IMR-90 (cell line): ENCODE results near the gene TEAD2. TPM values are rescaled to one million over a fixed set of nuclear protein-coding genes. Genes with fewer than 3 reads are reported as not detected.

Source experiments
- ATAC-seq: fragments of 200-7000 bp; cut with Tn5 transposase; 2 replicates; pipeline ENCODE4 v1.9.1; 2020; ENCODE audit warnings: low read depth, mild to moderate bottlenecking, moderate library complexity
- BruUV-seq: library from RNA; stranded (reverse); fragments of 400-500 nt; replicated peaks from 2 replicates; lab custom pipeline; 2021; lab: Mats Ljungman, UMichigan
- CTCF ChIA-PET: fragments of 300-600 bp; formaldehyde crosslinking; extraction: SDS; loops from one replicate; lab custom pipeline; 2021; ENCODE audit warnings: antibody characterized with exemption; lab: Yijun Ruan, JAX
- POLR2A ChIA-PET: fragments of 300-600 bp; sonication (Branson Sonifier 250); formaldehyde crosslinking; loops from one replicate; lab custom pipeline; 2022; ENCODE audit warnings: antibody characterized with exemption; ENCODE audit not compliant: unreplicated experiment; lab: Charles Lee
- DNase-seq: peaks from one replicate; pipeline ENCODE4 v3.0.0; 2013
- H2AFZ ChIP-seq: replicated peaks from 2 replicates; pipeline ENCODE3; 2013; ENCODE audit warnings: low read length, mild to moderate bottlenecking; ENCODE audit not compliant: poor library complexity
- H2AK5ac ChIP-seq: 2 replicates; pipeline ENCODE4 v1.6.1; 2013; ENCODE audit warnings: low read depth, low read length, inconsistent platforms
- H2AK9ac ChIP-seq: replicated peaks from 2 replicates; pipeline ENCODE3; 2013; ENCODE audit warnings: mild to moderate bottlenecking, low read depth, low read length, moderate library complexity; ENCODE audit not compliant: poor library complexity
- H2BK120ac ChIP-seq: 2 replicates; pipeline ENCODE4 v1.6.1; 2013; ENCODE audit warnings: low read depth, low read length, inconsistent platforms
- H2BK15ac ChIP-seq: 3 replicates; pipeline ENCODE4 v1.6.1; 2013; ENCODE audit warnings: low read depth, low read length, inconsistent platforms
- H2BK20ac ChIP-seq: 2 replicates; pipeline ENCODE4 v1.6.1; 2013; ENCODE audit warnings: low read depth, mild to moderate bottlenecking, inconsistent platforms, low read length, moderate library complexity
- H2BK5ac ChIP-seq: 2 replicates; pipeline ENCODE4 v1.6.1; 2013; ENCODE audit warnings: mild to moderate bottlenecking, low read depth, low read length, inconsistent platforms; ENCODE audit not compliant: poor library complexity, severe bottlenecking
- H3K14ac ChIP-seq: replicated peaks from 2 replicates; pipeline ENCODE4 v1.6.1; 2013; ENCODE audit warnings: low read depth, low read length, inconsistent platforms
- H3K18ac ChIP-seq: 2 replicates; pipeline ENCODE4 v1.6.1; 2013; ENCODE audit warnings: low read depth, low read length, control low read depth
- H3K23ac ChIP-seq: 2 replicates; pipeline ENCODE4 v1.6.1; 2013; ENCODE audit warnings: low read depth, low read length, inconsistent platforms
- H3K27ac ChIP-seq: 2 replicates; pipeline ENCODE4 v1.5.1; 2013; ENCODE audit warnings: mild to moderate bottlenecking, control low read depth, low read length; ENCODE audit not compliant: insufficient read depth
- H3K27me3 ChIP-seq: 2 replicates; pipeline ENCODE4 v1.6.1; 2013; ENCODE audit warnings: low read length; ENCODE audit not compliant: control insufficient read depth, insufficient read depth
- H3K36me3 ChIP-seq: 2 replicates; pipeline ENCODE4 v1.6.1; 2013; ENCODE audit warnings: low read length, mixed read lengths; ENCODE audit not compliant: control insufficient read depth, insufficient read depth
- H3K4ac ChIP-seq: 2 replicates; pipeline ENCODE4 v1.6.1; 2013; ENCODE audit warnings: low read depth, low read length, inconsistent platforms
- H3K4me1 ChIP-seq: 2 replicates; pipeline ENCODE4 v1.6.1; 2013; ENCODE audit warnings: low read length, mixed read lengths; ENCODE audit not compliant: control insufficient read depth, insufficient read depth
- H3K4me2 ChIP-seq: 2 replicates; pipeline ENCODE4 v1.6.1; 2013; ENCODE audit warnings: low read depth, mild to moderate bottlenecking, control low read depth, low read length, moderate library complexity
- H3K4me3 ChIP-seq: 2 replicates; pipeline ENCODE4 v1.5.1; 2013; ENCODE audit warnings: low read depth, mild to moderate bottlenecking, control low read depth, low read length, moderate library complexity; ENCODE audit not compliant: insufficient read depth
- H3K56ac ChIP-seq: 2 replicates; pipeline ENCODE4 v1.6.1; 2013; ENCODE audit warnings: low read length, inconsistent platforms; ENCODE audit not compliant: insufficient read depth; ENCODE audit errors: extremely low read depth
- H3K79me1 ChIP-seq, 2 experiments: 2 replicates each; pipeline ENCODE4 v1.6.1; 2013; ENCODE audit warnings: low read length in 2 of 2, inconsistent platforms in 1 of 2, low read depth in 1 of 2
- H3K9ac ChIP-seq: 2 replicates; pipeline ENCODE4 v1.6.1; 2013; ENCODE audit warnings: low read depth, low read length, control low read depth
- H3K9me1 ChIP-seq: 2 replicates; pipeline ENCODE4 v1.6.1; 2013; ENCODE audit warnings: low read length, inconsistent platforms; ENCODE audit not compliant: insufficient read depth
- H3K9me3 ChIP-seq: 2 replicates; pipeline ENCODE4 v1.6.1; 2013; ENCODE audit warnings: low read length; ENCODE audit not compliant: control insufficient read depth, insufficient read depth
- H4K20me1 ChIP-seq: 2 replicates; pipeline ENCODE4 v1.6.1; 2013; ENCODE audit warnings: low read length, inconsistent platforms; ENCODE audit not compliant: insufficient read depth
- H4K5ac ChIP-seq: 2 replicates; pipeline ENCODE4 v1.6.1; 2013; ENCODE audit warnings: mild to moderate bottlenecking, low read depth, low read length, control low read depth
- H4K8ac ChIP-seq, 2 experiments: 2 replicates each; pipeline ENCODE4 v1.6.1; 2013; ENCODE audit warnings: low read depth in 2 of 2, low read length in 2 of 2, control low read depth in 1 of 2, inconsistent platforms in 1 of 2
- H4K91ac ChIP-seq: 2 replicates; pipeline ENCODE4 v1.6.1; 2013; ENCODE audit warnings: low read depth, low read length, inconsistent platforms; ENCODE audit not compliant: insufficient read depth
- BHLHE40 ChIP-seq: fragments of 150-350 bp; IDR thresholded peaks from 2 replicates; pipeline ENCODE4 v1.6.1; 2016; ENCODE audit warnings: mild to moderate bottlenecking, low read depth, low read length
- CEBPB ChIP-seq: IDR thresholded peaks from 2 replicates; pipeline ENCODE4 v1.6.1; 2012; ENCODE audit warnings: low read depth, low read length, improper control_type of control experiment
- RAD21 ChIP-seq: IDR thresholded peaks from 2 replicates; pipeline ENCODE4 v1.6.1; 2012; ENCODE audit warnings: low read length, improper control_type of control experiment
- WGBS, 2 experiments: methylation state at CpG; one replicate each; pipeline versions ENCODE4 v1.1.5 to v1.1.7; 2013; ENCODE audit warnings: missing lambda C conversion rate in 2 of 2; ENCODE audit not compliant: insufficient read length in 1 of 2; ENCODE audit errors: extremely low coverage in 2 of 2; 5-methylcytosine and 5-hydroxymethylcytosine counted together
- dilution Hi-C: fragments of 300-500 bp; cut with HindIII; formaldehyde crosslinking; loops from one replicate; pipeline ENCODE4 v1.14.3; 2018; ENCODE audit warnings: low sequenced_read_pairs; ENCODE audit not compliant: unreplicated experiment
- in situ Hi-C: fragments of 300-500 bp; cut with MboI; formaldehyde crosslinking; loops from 3 replicates; pipeline ENCODE4 v1.14.3; 2019; ENCODE audit warnings: low sequenced_read_pairs, inconsistent platforms, mixed read lengths
- intact Hi-C: fragments of 100-400 bp; cut with micrococcal nuclease; formaldehyde crosslinking; loops from 2 replicates; pipeline ENCODE4 v1.10.0; 2022
- polyA plus RNA-seq, 3 experiments: library from polyadenylated mRNA; depleted of rRNA; stranded (reverse); fragments of >200 nt; gene quantifications; 2 replicates each; pipeline ENCODE4 v1.2.3, GENCODE V29; 2012; ENCODE audit warnings: low replicate concordance in 1 of 3
- total RNA-seq: library from RNA; depleted of rRNA; stranded (reverse); fragments of >200 nt; gene quantifications from 2 replicates; pipeline ENCODE4 v1.2.3, GENCODE V29; 2012

Gene TEAD2
- total and polyA plus RNA-seq, 2 of the 4 experiments (the other 2 are of a cell fraction), result 30.8 to 33.6 TPM

DNA sequence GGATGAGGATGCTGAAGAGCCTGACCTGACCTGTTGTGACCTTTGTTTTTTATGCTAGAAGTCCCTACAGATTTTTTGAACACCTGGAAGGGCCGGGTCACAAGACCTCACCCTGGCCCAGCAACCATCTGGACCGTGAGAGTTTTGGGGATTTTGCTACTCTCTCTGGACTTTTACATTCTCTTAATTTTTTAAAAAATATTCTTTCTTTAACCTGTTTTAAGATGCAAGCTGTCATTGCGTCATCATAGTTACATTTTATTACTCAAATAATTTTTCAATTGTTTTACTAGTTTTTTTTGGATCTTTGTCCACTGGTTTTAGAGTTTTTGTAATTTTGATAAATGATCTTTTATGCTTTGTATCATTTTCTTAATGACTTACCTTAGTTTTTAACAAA, 9.0 kb upstream of the TEAD2 start:
- H4K91ac ChIP-seq, result no peak overlapping the region
- no peaks in the 10 kb centered on the region for H3K4me1 ChIP-seq
- H3K4me2 ChIP-seq, result no peak overlapping the region
- no peak overlapping the region for H3K27ac ChIP-seq
- no peaks in the 10 kb centered on the region for H4K20me1 ChIP-seq
- intact Hi-C loops, result no loop called here
- H3K27me3 ChIP-seq, result peaks cover 10% of the 10 kb centered on the region
- H3K4me3 ChIP-seq, result no peak overlapping the region
- WGBS, 2 experiments, result no CpG with 5 or more reads among the region's 3 CpGs
- no peak overlapping the region for H3K14ac ChIP-seq
- H2BK15ac ChIP-seq, result no peak overlapping the region
- no peaks in the 10 kb centered on the region for H3K36me3 ChIP-seq
- no TSS peak for BruUV-seq
- H3K79me1 ChIP-seq, result no peaks in the 10 kb centered on the region
- no peaks in the 10 kb centered on the region for H3K9me1 ChIP-seq
- DNase-seq (no peak), ATAC-seq (no peak)
- H3K56ac ChIP-seq, result no peak overlapping the region
- H3K18ac ChIP-seq, result no peak overlapping the region
- no peak overlapping the region for H2AK9ac ChIP-seq
- no peak overlapping the region for H3K4ac ChIP-seq
- dilution Hi-C loops, result no loop called here
- H3K9me3 ChIP-seq, result peaks cover 26% of the 10 kb centered on the region
- no peak overlapping the region for H2AFZ ChIP-seq
- no peak overlapping the region for H2BK20ac ChIP-seq
- TF ChIP-seq RAD21 (no peak), CEBPB (peak; percentile 47; the same call in 1 of the 2 replicates), BHLHE40 (no peak)
- in situ Hi-C loops, result no loop called here
- H2BK120ac ChIP-seq, result no peak overlapping the region
- no peak overlapping the region for H3K23ac ChIP-seq
- no peak overlapping the region for H3K9ac ChIP-seq
- CTCF ChIA-PET, result no interaction called here
- H2AK5ac ChIP-seq, result no peak overlapping the region
- no peak overlapping the region for H4K5ac ChIP-seq
- POLR2A ChIA-PET, result no interaction called here
- no peak overlapping the region for H4K8ac ChIP-seq
- no peak overlapping the region for H2BK5ac ChIP-seq
